Muscle layer of colon (tissue), 2 donors: ENCODE data around the gene TGM6.

ENCODE experiments used
- H3K27ac ChIP-seq: one replicate; pipeline ENCODE4 v1.7.0; 2013; ENCODE audit warnings: low read depth, mild to moderate bottlenecking, low read length, moderate library complexity
- H3K27me3 ChIP-seq, 2 donors: one replicate each; pipeline ENCODE4 v1.7.0; 2013; ENCODE audit warnings: low read length in 2 of 2, mild to moderate bottlenecking in 2 of 2; ENCODE audit not compliant: insufficient read depth in 2 of 2, control insufficient read depth in 1 of 2
- H3K36me3 ChIP-seq: one replicate; pipeline ENCODE4 v1.7.0; 2013; ENCODE audit warnings: mild to moderate bottlenecking, low read length; ENCODE audit not compliant: insufficient read depth
- H3K4me1 ChIP-seq: one replicate; pipeline ENCODE4 v1.7.0; 2013; ENCODE audit warnings: mild to moderate bottlenecking, low read length; ENCODE audit not compliant: insufficient read depth
- H3K4me3 ChIP-seq, 2 donors: one replicate each; pipeline ENCODE4 v1.7.0; 2013; ENCODE audit warnings: low read length in 2 of 2, low read depth in 1 of 2, mild to moderate bottlenecking in 1 of 2, moderate library complexity in 1 of 2
- H3K9ac ChIP-seq: one replicate; pipeline ENCODE4 v1.7.0; 2013; ENCODE audit warnings: low read length
- H3K9me3 ChIP-seq: one replicate; pipeline ENCODE4 v1.7.0; 2013; ENCODE audit warnings: mild to moderate bottlenecking, low read length
- donor health status: abdominal sarcoma.
- donor health status: Adenocarcinoma of cecum.

Gene TGM6

GRCh38 chr20:2475850-2476741 lies 95.4 kb downstream of the TGM6 start:
- H3K4me3 ChIP-seq, result no peak overlapping the region
- no peaks in the 10 kb centered on the region for H3K9me3 ChIP-seq
- H3K27ac ChIP-seq, result no peak overlapping the region
- H3K36me3 ChIP-seq, result no peaks in the 10 kb centered on the region
- no peaks in the 10 kb centered on the region for H3K27me3 ChIP-seq
- no peak overlapping the region for H3K9ac ChIP-seq
- no peaks in the 10 kb centered on the region for H3K4me1 ChIP-seq

- no peak overlapping the region for H3K9ac ChIP-seq
- no peak overlapping the region for H3K4me3 ChIP-seq
- no peak overlapping the region for H3K27ac ChIP-seq
- no peaks in the 10 kb centered on the region for H3K9me3 ChIP-seq
- H3K27me3 ChIP-seq, result no peaks in the 10 kb centered on the region
- no peaks in the 10 kb centered on the region for H3K36me3 ChIP-seq
- H3K4me1 ChIP-seq, result no peaks in the 10 kb centered on the region
Observed at GRCh38 chr20:2476742-2477615, 96.3 kb downstream of the TGM6 start.

GRCh38 chr20:2480381-2480780 lies 99.7 kb downstream of the TGM6 start:
- Histone ChIP-seq H3K4me3 (no peak overlapping the region), H3K9me3 (no peaks in the 10 kb centered on the region), H3K36me3 (peaks cover 28% of the 10 kb centered on the region), H3K9ac (no peak overlapping the region), H3K27ac (no peak overlapping the region), H3K4me1 (no peaks in the 10 kb centered on the region), H3K27me3 (no peaks in the 10 kb centered on the region)
